H9 (cell line): Measurements from ENCODE around the gene BSPH1. TPM values are rescaled to one million over a fixed set of nuclear protein-coding genes. Genes with fewer than 3 reads are reported as not detected.

ENCODE experiments used
- DNase-seq: peaks from one replicate; pipeline ENCODE4 v3.0.0-alpha.2; 2017
- H2AFZ ChIP-seq: one replicate; pipeline ENCODE4 v1.6.1; 2013; ENCODE audit warnings: mild to moderate bottlenecking, low read length, control low read depth, moderate library complexity
- H2AK5ac ChIP-seq: 2 replicates; pipeline ENCODE4 v1.6.1; 2013; ENCODE audit warnings: low read length, control low read depth, mixed read lengths; ENCODE audit not compliant: insufficient read length
- H2BK120ac ChIP-seq: one replicate; pipeline ENCODE4 v1.6.1; 2013; ENCODE audit warnings: low read depth, mild to moderate bottlenecking, low read length, control low read depth, inconsistent platforms; ENCODE audit not compliant: poor library complexity, severe bottlenecking
- H2BK12ac ChIP-seq: 2 replicates; pipeline ENCODE4 v1.6.1; 2013; ENCODE audit warnings: low read length, control low read depth, mixed read lengths, low read depth; ENCODE audit not compliant: insufficient read length
- H2BK15ac ChIP-seq: 2 replicates; pipeline ENCODE4 v1.6.1; 2013; ENCODE audit warnings: low read depth, low read length, control low read depth
- H2BK20ac ChIP-seq: one replicate; pipeline ENCODE4 v1.6.1; 2013; ENCODE audit warnings: low read depth, mild to moderate bottlenecking, low read length, control low read depth, inconsistent platforms; ENCODE audit not compliant: poor library complexity, severe bottlenecking
- H2BK5ac ChIP-seq: 2 replicates; pipeline ENCODE4 v1.6.1; 2013; ENCODE audit warnings: low read length, control low read depth, mixed read lengths; ENCODE audit not compliant: insufficient read length
- H3K14ac ChIP-seq: 2 replicates; pipeline ENCODE4 v1.6.1; 2013; ENCODE audit warnings: low read length, control low read depth; ENCODE audit not compliant: insufficient read depth
- H3K18ac ChIP-seq: 2 replicates; pipeline ENCODE4 v1.6.1; 2013; ENCODE audit warnings: low read depth, mild to moderate bottlenecking, mixed read lengths, low read length, control low read depth; ENCODE audit not compliant: insufficient read length
- H3K23ac ChIP-seq: 2 replicates; pipeline ENCODE4 v1.6.1; 2013; ENCODE audit warnings: low read length, control low read depth, mixed read lengths, low read depth; ENCODE audit not compliant: insufficient read length
- H3K23me2 ChIP-seq: 2 replicates; pipeline ENCODE4 v1.6.1; 2013; ENCODE audit warnings: low read depth, mild to moderate bottlenecking, mixed read lengths, low read length, control low read depth; ENCODE audit not compliant: insufficient read length, poor library complexity, severe bottlenecking
- H3K27ac ChIP-seq: 2 replicates; pipeline ENCODE4 v1.5.1; 2013; ENCODE audit warnings: low read length, control low read depth, mixed read lengths, low read depth; ENCODE audit not compliant: insufficient read length
- H3K27me3 ChIP-seq: 2 replicates; pipeline ENCODE4 v1.6.1; 2013; ENCODE audit warnings: low read length, control low read depth, inconsistent platforms; ENCODE audit not compliant: insufficient read depth
- H3K4ac ChIP-seq: 2 replicates; pipeline ENCODE4 v1.6.1; 2013; ENCODE audit warnings: low read depth, mild to moderate bottlenecking, control low read depth, inconsistent platforms, low read length, moderate library complexity
- H3K4me1 ChIP-seq: 2 replicates; pipeline ENCODE4 v1.6.1; 2013; ENCODE audit warnings: low read length, control low read depth, inconsistent platforms; ENCODE audit not compliant: insufficient read depth
- H3K4me2 ChIP-seq: 2 replicates; pipeline ENCODE4 v1.6.1; 2013; ENCODE audit warnings: low read length, control low read depth, mixed read lengths; ENCODE audit not compliant: insufficient read length, insufficient read depth
- H3K56ac ChIP-seq: 2 replicates; pipeline ENCODE4 v1.6.1; 2013; ENCODE audit warnings: low read depth, mild to moderate bottlenecking, mixed read lengths, low read length, control low read depth; ENCODE audit not compliant: insufficient read length
- H3K79me1 ChIP-seq: 2 replicates; pipeline ENCODE4 v1.6.1; 2013; ENCODE audit warnings: low read depth, mild to moderate bottlenecking, moderate library complexity, low read length, control low read depth, inconsistent platforms; ENCODE audit not compliant: insufficient read depth, poor library complexity, severe bottlenecking
- H3K79me2 ChIP-seq: 2 replicates; pipeline ENCODE4 v1.6.1; 2013; ENCODE audit warnings: low read length, control low read depth, inconsistent platforms; ENCODE audit not compliant: insufficient read depth
- H3K9ac ChIP-seq: 2 replicates; pipeline ENCODE4 v1.6.1; 2013; ENCODE audit warnings: low read length, control low read depth, mixed read lengths; ENCODE audit not compliant: insufficient read length; ENCODE audit errors: extremely low read depth
- H3K9me3 ChIP-seq: one replicate; pipeline ENCODE4 v1.6.1; 2013; ENCODE audit warnings: low read depth, low read length, inconsistent platforms; ENCODE audit not compliant: control insufficient read depth
- H3T11ph ChIP-seq: one replicate; pipeline ENCODE4 v1.6.1; 2013; ENCODE audit warnings: mild to moderate bottlenecking, low read length, control low read depth, inconsistent platforms
- H4K20me1 ChIP-seq: one replicate; pipeline ENCODE4 v1.6.1; 2013; ENCODE audit not compliant: control insufficient read depth, insufficient read length, insufficient read depth
- H4K5ac ChIP-seq: 2 replicates; pipeline ENCODE4 v1.6.1; 2013; ENCODE audit warnings: low read depth, mild to moderate bottlenecking, mixed read lengths, low read length, control low read depth; ENCODE audit not compliant: insufficient read length
- H4K8ac ChIP-seq: replicated peaks from 2 replicates; pipeline ENCODE4 v1.6.1; 2013; ENCODE audit warnings: low read length, control low read depth, mixed read lengths, low read depth; ENCODE audit not compliant: insufficient read length
- H4K91ac ChIP-seq: 2 replicates; pipeline ENCODE4 v1.6.1; 2013; ENCODE audit warnings: low read depth, mild to moderate bottlenecking, moderate library complexity, mixed read lengths, low read length, control low read depth; ENCODE audit not compliant: insufficient read length
- H3K27ac Mint-ChIP-seq, 3 experiments: 2 replicates in 2 of 3; 3 replicates in 1 of 3; pipeline ENCODE4 v1.8.0; 2020 to 2021; ENCODE audit warnings: mixed read lengths in 3 of 3, mild to moderate bottlenecking in 1 of 3, moderate library complexity in 1 of 3
- H3K27me3 Mint-ChIP-seq: 2 replicates; pipeline ENCODE4 v1.8.0; 2021; ENCODE audit warnings: low read depth, mild to moderate bottlenecking, moderate library complexity, mixed read lengths
- H3K36me3 Mint-ChIP-seq, 3 experiments: 2 replicates in 2 of 3; 3 replicates in 1 of 3; pipeline ENCODE4 v1.8.0; 2020 to 2021; ENCODE audit warnings: low read depth in 3 of 3, mixed read lengths in 3 of 3; ENCODE audit not compliant: insufficient read depth in 1 of 3
- H3K4me1 Mint-ChIP-seq, 2 experiments: 2 replicates each; pipeline ENCODE4 v1.8.0; 2020; ENCODE audit warnings: mixed read lengths in 2 of 2
- H3K4me3 Mint-ChIP-seq, 2 experiments: 2 replicates in 1 of 2; 3 replicates in 1 of 2; pipeline ENCODE4 v1.8.0; 2020 to 2021; ENCODE audit warnings: mild to moderate bottlenecking in 2 of 2, mixed read lengths in 2 of 2, moderate library complexity in 1 of 2
- H3K9me3 Mint-ChIP-seq, 2 experiments: 2 replicates in 1 of 2; 3 replicates in 1 of 2; pipeline ENCODE4 v1.8.0; 2020; ENCODE audit warnings: mild to moderate bottlenecking in 2 of 2, mixed read lengths in 2 of 2, moderate library complexity in 1 of 2
- CTCF ChIP-seq: fragments of 200-600 bp; sonication (generic); conservative IDR thresholded peaks from 3 replicates; pipeline ENCODE4 v1.8.0; 2021; ENCODE audit warnings: antibody characterized with exemption, mild to moderate bottlenecking
- WGBS: extraction: QIAGEN DNeasy Blood & Tissue Kit; methylation state at CpG from one replicate; pipeline ENCODE4 v1.1.7; 2013; ENCODE audit warnings: missing lambda C conversion rate, low lambda C conversion rate, mixed read lengths; ENCODE audit not compliant: insufficient read length; ENCODE audit errors: extremely low coverage; 5-methylcytosine and 5-hydroxymethylcytosine counted together
- total RNA-seq: library from RNA; stranded (reverse); gene quantifications from 2 replicates; pipeline ENCODE4 v1.2.1, GENCODE V29; 2021

Gene BSPH1
- total RNA-seq, 1 experiment from 2014 or later: not detected

GRCh38 chr19:47994209-47994802 lies 2.3 kb upstream of the BSPH1 start, which contains the start of gene ELSPBP1:
ELSPBP1 (plus strand) TSS chr19:47994632; CDS start chr19:48008668, 14,036 bp downstream.
- H2BK15ac ChIP-seq: no peak within 1 kb of the TSS
- H3K79me1 ChIP-seq: no peaks in the 10 kb centered on the region
- no peak within 1 kb of the TSS for H4K5ac ChIP-seq
- H3K4me1 ChIP-seq: no peaks in the 10 kb centered on the region
- H3K18ac ChIP-seq: no peak within 1 kb of the TSS
- no peaks in the 10 kb centered on the region for H3K9me3 ChIP-seq
- H3K27me3 Mint-ChIP-seq: peaks cover 5% of the 10 kb centered on the region; the same call in 1 of the 2 replicates
- H2BK5ac ChIP-seq: no peak within 1 kb of the TSS
- no peak within 1 kb of the TSS for H3K4me3 Mint-ChIP-seq
- H2AK5ac ChIP-seq: no peak within 1 kb of the TSS
- no peak within 1 kb of the TSS for H2BK20ac ChIP-seq
- H3K27me3 ChIP-seq: no peaks in the 10 kb centered on the region
- H4K8ac ChIP-seq: no peak within 1 kb of the TSS
- H3K4ac ChIP-seq: no peak within 1 kb of the TSS
- H3K4me2 ChIP-seq: no peak within 1 kb of the TSS
- H2AFZ ChIP-seq: no peak within 1 kb of the TSS
- H3K56ac ChIP-seq: no peak within 1 kb of the TSS
- H3K79me2 ChIP-seq: no peaks in the 10 kb centered on the region
- no peak within 1 kb of the TSS for H3T11ph ChIP-seq
- no CpG with 5 or more reads among the region's 5 CpGs for WGBS
- no peak within 1 kb of the TSS for H2BK12ac ChIP-seq
- no peak within 1 kb of the TSS for H3K23ac ChIP-seq
- peaks cover 0 to 4% of the 10 kb centered on the region in 2 experiments; a peak in 1 of 4 replicates for H3K4me1 Mint-ChIP-seq
- no peaks in the 10 kb centered on the region for H3K36me3 Mint-ChIP-seq
- DNase-seq: no peak
- TF ChIP-seq CTCF: no peak
- H2BK120ac ChIP-seq: no peak within 1 kb of the TSS
- H4K91ac ChIP-seq: no peak within 1 kb of the TSS
- no peak within 1 kb of the TSS for H3K9ac ChIP-seq
- H3K14ac ChIP-seq: no peak within 1 kb of the TSS
- no peaks in the 10 kb centered on the region for H3K23me2 ChIP-seq
- H3K27ac Mint-ChIP-seq: no peak within 1 kb of the TSS
- H4K20me1 ChIP-seq: no peaks in the 10 kb centered on the region
- no peaks in the 10 kb centered on the region for H3K9me3 Mint-ChIP-seq
- no peak within 1 kb of the TSS for H3K27ac ChIP-seq
